ENCODE data around the gene SLCO2B1. TPM values are rescaled to one million over a fixed set of nuclear protein-coding genes. Genes with fewer than 3 reads are reported as not detected.

Gene SLCO2B1
- total and polyA plus RNA-seq, 3 donors from 2014 or later, result 18.2 to 46.2 (median 33.2) TPM

DNA sequence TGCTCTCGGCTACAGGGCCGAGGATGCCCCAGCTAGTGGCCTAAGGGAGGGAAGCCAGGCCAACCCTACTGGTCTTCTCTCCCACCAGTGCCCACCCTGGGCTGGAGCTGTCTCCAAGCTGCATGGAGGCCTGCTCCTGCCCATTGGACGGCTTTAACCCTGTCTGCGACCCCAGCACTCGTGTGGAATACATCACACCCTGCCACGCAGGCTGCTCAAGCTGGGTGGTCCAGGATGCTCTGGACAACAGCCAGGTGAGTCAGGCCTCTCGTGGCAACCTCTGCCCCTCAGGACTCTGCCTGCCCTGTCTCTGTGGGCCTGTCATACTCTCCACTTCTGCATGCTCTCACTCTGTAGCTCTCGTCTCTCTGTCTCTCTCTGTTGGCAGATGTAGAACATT lies 45.5 kb downstream of the SLCO2B1 start:
- Histone ChIP-seq H3K27me3 (no peaks in the 10 kb centered on the region), H3K27ac (no peak overlapping the region), H3K9me3 (no peaks in the 10 kb centered on the region), H3K4me3 (no peak overlapping the region), H3K36me3 (ENCODE audit: low read depth, missing control alignments) (no peaks in the 10 kb centered on the region), H3K4me1 (peaks cover 33% of the 10 kb centered on the region)
- 48 to 59% methylated on average over 6 to 8 of the region's 8 CpGs for WGBS, 2 donors
- no peak for TF ChIP-seq POLR2A (IDR thresholded peaks at IDR 0.05)
- TF ChIP-seq, protein P1, sequence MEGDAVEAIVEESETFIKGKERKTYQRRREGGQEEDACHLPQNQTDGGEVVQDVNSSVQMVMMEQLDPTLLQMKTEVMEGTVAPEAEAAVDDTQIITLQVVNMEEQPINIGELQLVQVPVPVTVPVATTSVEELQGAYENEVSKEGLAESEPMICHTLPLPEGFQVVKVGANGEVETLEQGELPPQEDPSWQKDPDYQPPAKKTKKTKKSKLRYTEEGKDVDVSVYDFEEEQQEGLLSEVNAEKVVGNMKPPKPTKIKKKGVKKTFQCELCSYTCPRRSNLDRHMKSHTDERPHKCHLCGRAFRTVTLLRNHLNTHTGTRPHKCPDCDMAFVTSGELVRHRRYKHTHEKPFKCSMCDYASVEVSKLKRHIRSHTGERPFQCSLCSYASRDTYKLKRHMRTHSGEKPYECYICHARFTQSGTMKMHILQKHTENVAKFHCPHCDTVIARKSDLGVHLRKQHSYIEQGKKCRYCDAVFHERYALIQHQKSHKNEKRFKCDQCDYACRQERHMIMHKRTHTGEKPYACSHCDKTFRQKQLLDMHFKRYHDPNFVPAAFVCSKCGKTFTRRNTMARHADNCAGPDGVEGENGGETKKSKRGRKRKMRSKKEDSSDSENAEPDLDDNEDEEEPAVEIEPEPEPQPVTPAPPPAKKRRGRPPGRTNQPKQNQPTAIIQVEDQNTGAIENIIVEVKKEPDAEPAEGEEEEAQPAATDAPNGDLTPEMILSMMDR (IDR thresholded peaks at IDR 0.05), result no peak
- intact Hi-C loops (cut with DNase I; ENCODE audit: low total_unique reads), result no loop called here
- no peak for DNase-seq

DNA sequence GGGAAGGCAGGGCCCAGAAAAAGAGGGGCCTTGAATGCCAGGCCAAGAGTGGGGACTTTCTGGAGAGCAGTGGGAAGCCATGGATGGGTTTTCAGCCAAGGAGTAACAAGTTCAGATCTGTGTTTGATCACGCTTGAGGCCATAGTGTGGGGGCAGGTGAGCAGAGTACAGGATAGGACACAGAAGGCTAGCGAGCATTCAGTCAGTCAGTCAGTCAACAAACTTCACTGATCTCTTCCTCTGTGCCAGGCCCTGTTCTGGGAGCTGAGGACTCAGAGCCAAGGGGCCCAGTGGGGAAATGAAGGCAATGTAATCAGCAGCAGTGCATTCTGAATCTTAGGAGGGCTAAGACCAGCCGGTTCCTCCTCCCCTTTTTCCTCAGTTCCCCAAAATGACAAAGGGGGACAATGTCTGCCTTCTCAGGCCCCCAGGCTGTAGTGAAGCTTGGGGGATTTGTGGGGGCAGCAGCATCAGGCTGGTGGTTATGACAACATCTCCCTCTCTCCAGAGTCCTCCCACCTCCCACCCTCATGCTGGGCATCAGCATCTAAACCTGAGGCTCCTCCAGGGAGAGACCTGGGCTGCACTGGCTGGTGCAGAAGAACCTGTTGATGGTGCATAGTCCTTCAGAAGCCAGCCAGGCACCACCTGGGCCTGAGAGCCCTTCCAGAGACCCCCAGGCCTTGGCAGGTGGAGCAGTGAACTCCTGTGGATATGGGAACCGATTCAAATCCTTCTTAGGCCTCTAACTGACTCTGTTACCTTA lies 46.8 kb downstream of the SLCO2B1 start:
- Histone ChIP-seq H3K36me3 (ENCODE audit: low read depth, missing control alignments) (no peaks in the 10 kb centered on the region), H3K4me1 (peaks cover 30% of the 10 kb centered on the region), H3K27me3 (no peaks in the 10 kb centered on the region), H3K27ac (no peak overlapping the region), H3K9me3 (no peaks in the 10 kb centered on the region), H3K4me3 (no peak overlapping the region)
- DNase-seq, result no peak
- intact Hi-C loops (cut with DNase I; ENCODE audit: low total_unique reads), result no loop called here
- WGBS, 2 donors, result 89 to 94% methylated on average over 4 of the region's 4 CpGs
- no peak for TF ChIP-seq POLR2A (IDR thresholded peaks at IDR 0.05)
- TF ChIP-seq, protein P1 (IDR thresholded peaks at IDR 0.05), result no peak

DNA sequence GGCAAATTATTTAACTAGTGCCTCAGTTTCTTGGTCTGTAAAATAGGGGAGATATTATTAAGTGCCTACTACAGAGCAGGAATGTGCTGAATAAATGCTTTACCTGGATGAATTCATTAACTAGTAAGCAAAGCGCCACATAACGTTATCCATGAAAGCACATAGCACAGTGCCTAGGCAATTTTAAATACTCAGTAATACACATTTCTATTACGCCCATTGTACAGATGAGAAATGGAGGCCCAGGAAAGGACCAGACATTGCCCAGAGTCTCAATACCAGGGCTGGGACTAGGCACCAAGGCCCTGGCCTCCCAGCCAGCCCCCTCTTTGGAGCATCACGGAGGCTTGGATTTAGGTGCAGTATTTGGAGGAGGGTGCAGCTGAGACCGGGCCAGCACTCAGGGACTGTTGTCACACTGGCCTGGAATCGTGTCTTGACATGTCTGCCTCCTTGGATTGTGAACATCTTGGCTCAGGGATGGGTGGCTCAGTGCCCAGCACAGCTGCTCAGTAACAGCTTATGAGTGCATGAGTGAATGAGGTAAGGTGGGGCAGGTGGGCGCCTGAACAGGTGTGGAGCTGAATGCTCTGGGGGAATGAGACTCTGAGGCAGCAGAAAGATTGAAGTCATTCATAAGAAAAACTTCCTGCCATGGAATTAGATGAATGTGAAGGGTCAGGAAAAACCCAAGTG lies 47.5 kb downstream of the SLCO2B1 start:
- Histone ChIP-seq H3K36me3 (ENCODE audit: low read depth, missing control alignments) (no peaks in the 10 kb centered on the region), H3K27me3 (no peaks in the 10 kb centered on the region), H3K9me3 (no peaks in the 10 kb centered on the region), H3K4me1 (peaks cover 30% of the 10 kb centered on the region), H3K4me3 (no peak overlapping the region), H3K27ac (no peak overlapping the region)
- DNase-seq, result no peak
- TF ChIP-seq, protein P1 (IDR thresholded peaks at IDR 0.05), result no peak
- no peak for TF ChIP-seq POLR2A (IDR thresholded peaks at IDR 0.05)
- WGBS, 2 donors, result 91% methylated on average over 7 of the region's 7 CpGs
- intact Hi-C loops (cut with DNase I; ENCODE audit: low total_unique reads), result no loop called here

DNA sequence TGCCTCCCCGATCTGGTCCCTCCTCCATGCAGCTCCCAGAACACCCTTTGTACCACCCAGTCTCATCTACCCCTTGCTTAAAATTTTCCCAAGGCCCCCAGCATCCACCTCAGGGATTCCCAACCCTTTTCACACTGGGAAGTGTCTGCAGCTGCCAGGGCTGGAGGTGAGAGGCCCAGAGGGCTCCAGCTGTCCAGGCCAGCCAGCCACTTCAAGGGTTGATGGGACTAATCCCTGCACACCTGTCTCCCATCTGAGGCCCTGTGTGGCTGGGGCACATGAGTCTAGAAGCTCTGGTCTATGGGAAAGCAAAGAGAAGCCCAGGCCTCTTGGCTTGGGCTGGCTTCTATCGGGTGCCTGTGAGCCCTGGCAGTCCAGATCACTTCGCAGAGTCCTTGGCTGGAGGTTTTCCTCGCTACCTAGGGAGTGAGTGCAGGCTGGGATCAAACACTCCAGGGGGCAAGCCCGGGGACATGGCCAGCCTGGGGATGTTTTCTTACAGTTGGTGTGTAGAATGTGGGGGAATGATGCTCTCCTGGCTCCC lies 48.6 kb downstream of the SLCO2B1 start:
- Histone ChIP-seq H3K36me3 (ENCODE audit: low read depth, missing control alignments) (no peaks in the 10 kb centered on the region), H3K27me3 (no peaks in the 10 kb centered on the region), H3K9me3 (no peaks in the 10 kb centered on the region), H3K4me1 (peaks cover 33% of the 10 kb centered on the region), H3K4me3 (no peak overlapping the region), H3K27ac (no peak overlapping the region)
- no peak for DNase-seq
- TF ChIP-seq, protein P1 (IDR thresholded peaks at IDR 0.05), result no peak
- no peak for TF ChIP-seq POLR2A (IDR thresholded peaks at IDR 0.05)
- 49 to 71% methylated on average over 5 of the region's 5 CpGs for WGBS, 2 donors
- intact Hi-C loops (cut with DNase I; ENCODE audit: low total_unique reads), result no loop called here

Measured in testis (tissue), 3 donors.